Lower leg skin (tissue), 3 donors: Measurements from ENCODE around the gene VSIG10L.

Source experiments
- POLR2A ChIP-seq, 2 donors: fragments of 450-650 bp; IDR thresholded peaks; one replicate each; pipeline ENCODE4 v1.6.1; 2016 to 2017; ENCODE audit warnings: antibody characterized with exemption in 2 of 2, mild to moderate bottlenecking in 1 of 2, moderate library complexity in 1 of 2
- TF ChIP-seq, protein P1 (sequence below), 3 donors: fragments of 450-650 bp; IDR thresholded peaks; one replicate each; pipeline ENCODE4 v1.5.1; 2016; ENCODE audit warnings: antibody characterized with exemption in 3 of 3, mild to moderate bottlenecking in 3 of 3, moderate library complexity in 2 of 3

DNA sequence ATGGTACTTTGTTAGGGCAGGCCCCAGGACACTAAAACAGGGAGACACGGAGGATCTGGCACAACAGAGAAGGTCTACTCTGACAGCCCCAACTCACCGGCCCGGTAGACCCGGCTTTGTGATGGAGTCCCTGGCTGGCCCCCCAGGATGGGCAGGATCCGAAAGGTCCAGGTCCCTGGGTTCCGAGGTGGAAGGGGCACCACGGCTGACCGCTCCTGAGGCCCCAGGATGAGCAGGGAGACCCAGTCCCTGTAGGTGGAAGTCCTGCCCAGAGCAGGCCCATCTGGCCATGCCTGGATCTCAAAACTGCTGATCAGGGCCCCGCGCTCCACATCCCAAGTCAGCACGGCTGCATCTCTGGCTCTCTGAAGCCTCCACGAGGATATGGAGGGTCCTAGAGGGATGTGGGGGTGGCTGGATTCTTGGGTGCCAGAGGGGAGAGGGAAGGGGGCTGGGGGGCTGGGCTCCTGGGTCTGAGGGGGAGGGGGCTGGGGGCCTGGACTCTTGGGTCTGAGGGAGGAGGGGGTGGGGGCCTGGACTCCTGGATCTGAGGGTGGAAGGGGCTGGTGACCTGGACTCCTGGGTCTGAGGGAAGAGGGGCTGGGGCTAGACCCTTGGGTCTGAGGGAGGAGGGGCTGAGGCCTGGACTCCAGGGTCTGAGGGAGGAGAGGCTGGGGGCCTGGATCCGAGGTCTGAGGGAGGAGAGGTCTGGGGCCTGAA, 4.6 kb downstream of the VSIG10L start:
- TF ChIP-seq, protein P1, sequence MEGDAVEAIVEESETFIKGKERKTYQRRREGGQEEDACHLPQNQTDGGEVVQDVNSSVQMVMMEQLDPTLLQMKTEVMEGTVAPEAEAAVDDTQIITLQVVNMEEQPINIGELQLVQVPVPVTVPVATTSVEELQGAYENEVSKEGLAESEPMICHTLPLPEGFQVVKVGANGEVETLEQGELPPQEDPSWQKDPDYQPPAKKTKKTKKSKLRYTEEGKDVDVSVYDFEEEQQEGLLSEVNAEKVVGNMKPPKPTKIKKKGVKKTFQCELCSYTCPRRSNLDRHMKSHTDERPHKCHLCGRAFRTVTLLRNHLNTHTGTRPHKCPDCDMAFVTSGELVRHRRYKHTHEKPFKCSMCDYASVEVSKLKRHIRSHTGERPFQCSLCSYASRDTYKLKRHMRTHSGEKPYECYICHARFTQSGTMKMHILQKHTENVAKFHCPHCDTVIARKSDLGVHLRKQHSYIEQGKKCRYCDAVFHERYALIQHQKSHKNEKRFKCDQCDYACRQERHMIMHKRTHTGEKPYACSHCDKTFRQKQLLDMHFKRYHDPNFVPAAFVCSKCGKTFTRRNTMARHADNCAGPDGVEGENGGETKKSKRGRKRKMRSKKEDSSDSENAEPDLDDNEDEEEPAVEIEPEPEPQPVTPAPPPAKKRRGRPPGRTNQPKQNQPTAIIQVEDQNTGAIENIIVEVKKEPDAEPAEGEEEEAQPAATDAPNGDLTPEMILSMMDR (IDR thresholded peaks at IDR 0.05): no peak
- no peak for TF ChIP-seq POLR2A (IDR thresholded peaks at IDR 0.05)
